K562 (cell line): ENCODE results near the gene NMRK2. TPM values are rescaled to one million over a fixed set of nuclear protein-coding genes. Genes with fewer than 3 reads are reported as not detected.

Experiments
- CCNT2 ChIP-seq: IDR thresholded peaks from 2 replicates; pipeline ENCODE4 v1.6.1; 2011; ENCODE audit warnings: borderline replicate concordance, low read depth, mild to moderate bottlenecking, moderate library complexity, mixed read lengths, low read length; ENCODE audit not compliant: insufficient read length; ENCODE audit errors: extremely low read depth
- GATA2 ChIP-seq: sonication (generic); formaldehyde crosslinking; IDR thresholded peaks from 2 replicates; pipeline ENCODE4 v1.4.0; 2020; ENCODE audit warnings: mild to moderate bottlenecking, missing genetic modification reagents
- NR2C1 ChIP-seq, 2 experiments: fragments of 450-650 bp; IDR thresholded peaks; 2 replicates each; pipeline ENCODE4 v1.6.1; 2017; ENCODE audit warnings: mild to moderate bottlenecking in 2 of 2, antibody characterized with exemption in 1 of 2, inconsistent platforms in 1 of 2, missing compliant biosample characterization in 1 of 2, missing genetic modification characterization in 1 of 2
- RBM39 ChIP-seq: fragments of 200-400 bp; formaldehyde crosslinking; optimal IDR thresholded peaks from 2 replicates; pipeline ENCODE3; 2018; ENCODE audit warnings: low read depth, low read length
- polyA plus RNA-seq, 8 experiments: library from polyadenylated mRNA; depleted of rRNA in 4 of 8; stranded (reverse) in 5 of 8; unstranded in 3 of 8; fragments of >200 nt; fragmentation: Nextera tagmentation in 2 of 8; fragmentation: Illumina TruSeq in 1 of 8; extraction: Ambion mirVana in 2 of 8; extraction: Trizol in 1 of 8; gene quantifications; 2 replicates each; pipeline versions ENCODE4 v1.2.1 to v1.2.3, GENCODE V29; 2011 to 2014; ENCODE audit warnings: inconsistent platforms in 1 of 8, missing spikeins in 1 of 8
- total RNA-seq, 7 experiments: library from RNA; depleted of rRNA in 6 of 7; stranded (reverse); fragments of >200 nt in 6 of 7; fragmentation: Illumina TruSeq in 2 of 7; extraction: Trizol in 2 of 7; gene quantifications; 2 replicates each; pipeline versions ENCODE4 v1.2.1 to v1.2.3, GENCODE V29; 2011 to 2021; ENCODE audit warnings: low replicate concordance in 1 of 7
- TF ChIP-seq, protein P1 (sequence below): sonication (generic); formaldehyde crosslinking; IDR thresholded peaks from 2 replicates; pipeline ENCODE4 v1.8.1; 2023; ENCODE audit warnings: mild to moderate bottlenecking, missing genetic modification reagents

Gene NMRK2
- total and polyA plus RNA-seq, 9 of the 15 experiments (the other 6 are each of a cell fraction or from before 2014, with no cell fraction given), result not detected

DNA sequence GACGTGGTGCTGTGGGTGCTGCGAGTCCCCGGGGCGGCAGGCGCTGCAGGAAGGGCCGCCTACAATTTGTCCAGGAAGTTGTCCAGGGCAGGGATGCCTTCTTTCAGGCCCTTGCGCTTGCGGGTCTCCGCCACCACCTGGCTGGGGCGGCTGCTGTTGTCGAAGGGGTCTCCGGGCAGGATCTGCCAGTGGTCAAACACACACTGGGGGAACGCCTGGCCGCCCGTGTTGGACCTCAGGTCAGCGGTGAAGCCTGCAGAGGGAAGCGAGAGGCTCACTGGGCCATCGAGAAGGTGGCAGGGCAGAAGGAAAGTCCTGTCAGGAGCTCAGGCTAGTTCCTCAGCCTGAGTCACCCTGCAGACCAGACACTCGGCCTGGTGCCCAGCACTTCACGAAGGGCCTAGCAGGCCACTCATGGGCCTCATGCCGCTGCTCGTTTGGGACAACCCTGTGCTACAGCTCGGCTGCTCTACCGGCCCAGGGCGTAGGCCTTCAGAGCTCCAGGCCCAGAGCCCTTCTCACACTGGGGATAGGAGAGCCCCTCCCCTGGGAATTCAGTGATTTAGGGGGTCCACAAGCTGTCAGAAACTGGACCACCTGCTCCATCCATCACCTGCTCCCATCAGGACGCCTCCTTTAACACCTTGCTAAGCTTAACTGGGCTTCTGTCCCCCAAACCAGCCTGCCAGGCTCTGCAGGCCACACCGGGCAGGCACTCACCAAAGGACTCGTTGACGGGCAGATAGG lies 43.8 kb downstream of the NMRK2 start (continued):
- TF ChIP-seq CCNT2 (no peak), RBM39 (no peak), GATA2 (CRISPR knock-in tag) (no peak), NR2C1 (IDR thresholded peaks at IDR 0.05) (no peak), NR2C1 (tag; IDR thresholded peaks at IDR 0.05) (no peak)
- TF ChIP-seq, protein P1, sequence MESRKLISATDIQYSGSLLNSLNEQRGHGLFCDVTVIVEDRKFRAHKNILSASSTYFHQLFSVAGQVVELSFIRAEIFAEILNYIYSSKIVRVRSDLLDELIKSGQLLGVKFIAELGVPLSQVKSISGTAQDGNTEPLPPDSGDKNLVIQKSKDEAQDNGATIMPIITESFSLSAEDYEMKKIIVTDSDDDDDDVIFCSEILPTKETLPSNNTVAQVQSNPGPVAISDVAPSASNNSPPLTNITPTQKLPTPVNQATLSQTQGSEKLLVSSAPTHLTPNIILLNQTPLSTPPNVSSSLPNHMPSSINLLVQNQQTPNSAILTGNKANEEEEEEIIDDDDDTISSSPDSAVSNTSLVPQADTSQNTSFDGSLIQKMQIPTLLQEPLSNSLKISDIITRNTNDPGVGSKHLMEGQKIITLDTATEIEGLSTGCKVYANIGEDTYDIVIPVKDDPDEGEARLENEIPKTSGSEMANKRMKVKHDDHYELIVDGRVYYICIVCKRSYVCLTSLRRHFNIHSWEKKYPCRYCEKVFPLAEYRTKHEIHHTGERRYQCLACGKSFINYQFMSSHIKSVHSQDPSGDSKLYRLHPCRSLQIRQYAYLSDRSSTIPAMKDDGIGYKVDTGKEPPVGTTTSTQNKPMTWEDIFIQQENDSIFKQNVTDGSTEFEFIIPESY (CRISPR knock-in tag), result 0 out of 2 replicates have a peak, but pooled peaks have one; percentile 48
